HL-60 (cell line): ENCODE results near the gene LRP1B.
A peak's percentile ranks its signal among the peaks of the same experiment; 100 is the strongest.

Source experiments
- DNase-seq, 2 experiments: peaks; one replicate each; pipeline ENCODE4 v3.0.0-alpha.2; 2010 to 2020; ENCODE audit warnings: low read depth in 1 of 2, low spot score in 1 of 2
- H3K27ac ChIP-seq: fragments of 250-450 bp; sonication (Bioruptor Pico); replicated peaks from 2 replicates; pipeline ENCODE4 v1.5.1; 2020; ENCODE audit warnings: mild to moderate bottlenecking, moderate library complexity
- H3K27me3 ChIP-seq: fragments of 250-450 bp; sonication (Bioruptor Pico); 2 replicates; pipeline ENCODE4 v1.5.1; 2021; ENCODE audit warnings: mild to moderate bottlenecking, moderate library complexity; ENCODE audit not compliant: insufficient read depth, poor library complexity, severe bottlenecking
- H3K4me3 ChIP-seq: replicated peaks from 2 replicates; pipeline ENCODE4 v1.5.1; 2011; ENCODE audit warnings: mild to moderate bottlenecking, control low read depth, low read length; ENCODE audit not compliant: insufficient read depth
- CTCF ChIP-seq: IDR thresholded peaks from one replicate; pipeline ENCODE4 v1.5.1; 2011; ENCODE audit warnings: low read length, control low read depth, inconsistent platforms; ENCODE audit not compliant: insufficient read depth
- GABPA ChIP-seq: IDR thresholded peaks from 2 replicates; pipeline ENCODE4 v1.6.1; 2012; ENCODE audit warnings: low read depth
- POLR2AphosphoS5 ChIP-seq: IDR thresholded peaks from 2 replicates; pipeline ENCODE4 v1.6.1; 2012; ENCODE audit warnings: low read depth
- REST ChIP-seq: IDR thresholded peaks from 2 replicates; pipeline ENCODE4 v1.6.1; 2012; ENCODE audit warnings: low read depth; ENCODE audit not compliant: insufficient replicate concordance
- SPI1 ChIP-seq: IDR thresholded peaks from 2 replicates; pipeline ENCODE4 v1.6.1; 2012; ENCODE audit warnings: low read depth, mild to moderate bottlenecking, borderline replicate concordance
- long read RNA-seq: library from polyadenylated mRNA; unstranded; transcript quantifications from one replicate; pipeline ENCODE4 v2.0.0, GENCODE V29; 2020

The LRP1B gene
- long read RNA-seq, result 0 reads

- no peak within 1 kb of the TSS for H3K27ac ChIP-seq
- H3K4me3 ChIP-seq, result 0 out of 2 replicates have a peak within 1 kb of the TSS, but pooled peaks have one; percentile 4
- no peak for TF ChIP-seq REST
- TF ChIP-seq GABPA, result no peak
- TF ChIP-seq POLR2AphosphoS5, result no peak
- TF ChIP-seq SPI1, result no peak
- no peak for TF ChIP-seq CTCF
- peaks cover 46% of the 10 kb centered on the region for H3K27me3 ChIP-seq
- no peak for DNase-seq
Measured at GRCh38 chr2:142131010-142131669, at the start of gene LRP1B. Gene LRP1B (minus strand): TSS chr2:142131016. CDS start chr2:142130729, 287 bp downstream.

DNA sequence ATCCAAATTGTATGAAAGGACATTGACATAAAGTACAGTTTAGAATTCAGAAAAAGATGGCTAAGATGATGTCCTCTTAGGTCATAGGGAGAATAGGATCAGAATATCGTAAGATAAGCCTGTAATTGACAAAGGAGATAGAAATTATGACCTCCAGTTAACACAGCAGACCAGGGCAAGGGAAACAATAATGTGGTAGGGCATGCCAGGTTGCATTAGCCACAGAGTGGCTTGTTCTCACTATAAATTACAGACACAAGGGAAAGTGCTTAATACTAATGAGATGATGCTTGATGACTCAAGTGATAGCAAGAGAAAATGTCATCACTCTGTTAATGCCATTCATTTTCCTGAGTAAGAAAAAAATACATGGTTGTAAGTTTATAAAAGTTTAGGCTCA, 48.9 kb upstream of the LRP1B start:
- no peak overlapping the region for H3K4me3 ChIP-seq
- DNase-seq, result no peak
- no peak overlapping the region for H3K27ac ChIP-seq
- H3K27me3 ChIP-seq, result no peaks in the 10 kb centered on the region
- TF ChIP-seq REST, result no peak
- no peak for TF ChIP-seq SPI1

GRCh38 chr2:142178604-142179003, 47.8 kb upstream of the LRP1B start:
- no peak for DNase-seq
- no peak for TF ChIP-seq SPI1
- no peak for TF ChIP-seq POLR2AphosphoS5
- TF ChIP-seq CTCF, result no peak
- TF ChIP-seq REST, result no peak
- no peak for TF ChIP-seq GABPA
- no peak overlapping the region for H3K27ac ChIP-seq
- H3K4me3 ChIP-seq, result no peak overlapping the region
- H3K27me3 ChIP-seq, result no peaks in the 10 kb centered on the region
